ENCODE results near the gene ADGB.

The ADGB gene

DNA sequence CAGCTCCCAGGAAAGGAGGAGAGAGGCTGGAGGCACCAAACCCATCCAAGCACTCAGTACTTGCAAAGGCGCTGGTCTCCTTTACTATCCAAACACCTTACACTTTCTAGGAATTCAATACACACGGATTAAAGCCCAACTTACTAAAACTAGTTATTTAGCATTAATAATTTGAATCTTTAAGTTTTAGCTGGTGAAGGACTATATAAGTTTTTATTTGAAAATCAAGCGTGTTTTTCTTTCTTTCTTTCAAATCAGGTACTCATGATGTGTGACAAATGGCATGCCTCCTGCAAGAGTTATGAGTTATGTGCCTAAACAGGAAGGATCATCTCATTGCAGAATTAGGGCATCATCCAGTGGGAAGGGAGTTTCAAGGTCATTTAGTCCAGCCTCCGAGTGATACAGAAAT is 263.7 kb downstream of the ADGB start:
- DNase-seq (ENCODE audit: low spot score), result no peak

DNA sequence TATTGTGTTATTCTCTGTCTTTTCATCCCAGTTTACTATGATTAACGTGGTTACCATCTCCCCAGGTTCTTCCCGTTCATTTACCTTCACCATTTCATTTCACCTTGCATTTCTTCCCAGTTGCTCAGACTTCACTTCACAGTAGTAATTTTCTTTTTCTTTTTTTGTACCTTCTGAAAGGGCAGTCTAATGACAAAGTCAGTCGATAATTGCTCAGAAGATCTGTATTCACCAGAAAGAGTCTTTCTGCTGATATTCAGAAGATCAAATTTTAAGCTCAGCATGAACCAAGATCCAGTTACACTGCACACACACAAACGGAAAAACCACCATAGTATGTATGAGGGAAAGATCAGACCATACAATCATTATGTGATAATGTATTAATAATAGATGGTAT is 265.5 kb downstream of the ADGB start:
- DNase-seq (ENCODE audit: low spot score), result no peak

DNA sequence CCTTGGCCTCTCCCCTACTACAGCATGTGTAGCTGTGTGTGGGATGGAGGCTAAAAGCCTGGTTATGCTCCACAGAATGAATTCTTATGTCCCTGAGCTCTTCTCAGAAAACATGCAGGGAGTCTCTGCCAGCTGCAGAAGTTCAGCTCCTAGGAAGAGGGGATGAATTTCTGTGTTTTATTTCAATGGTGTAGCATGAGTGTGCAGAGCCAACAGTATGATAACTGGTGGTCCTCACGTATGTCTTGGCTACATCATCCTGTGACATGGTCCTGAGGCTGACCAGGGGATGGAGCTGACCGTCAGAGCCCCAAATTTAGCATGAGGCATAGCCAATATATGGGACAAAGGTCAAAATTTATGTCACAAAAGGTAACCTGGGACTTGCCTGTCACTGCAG is 266.1 kb downstream of the ADGB start:
- DNase-seq (ENCODE audit: low spot score), result no peak

Measured in HuH-7.5 (cell line).